Measurements from ENCODE around the gene GALNT16.

- TF ChIP-seq POLR2A (IDR thresholded peaks at IDR 0.05) (no peak), CTCF (IDR thresholded peaks at IDR 0.05) (no peak)
Observed at GRCh38 chr14:69370061-69370460, 110.1 kb downstream of the GALNT16 start.
